ENCODE data around the gene SLC25A20. TPM values are rescaled to one million over a fixed set of nuclear protein-coding genes. Genes with fewer than 3 reads are reported as not detected.
A peak's percentile ranks its signal among the peaks of the same experiment; 100 is the strongest.

SLC25A20 gene
- polyA plus RNA-seq, 1 donor = 54.7 TPM

GRCh38 chr3:48820612-48821324 lies 77.9 kb downstream of the SLC25A20 start:
- no peaks in the 10 kb centered on the region for H3K9me3 ChIP-seq (ENCODE audit: control insufficient read depth, low read depth, low read length)
- H3K36me3 ChIP-seq (ENCODE audit: control insufficient read depth, insufficient read depth, low read length) = no peaks in the 10 kb centered on the region
- DNase-seq = peak in 1 of 2 donors; percentile 16
- H3K27ac ChIP-seq (ENCODE audit: low read length) = no peak overlapping the region
- H3K27me3 ChIP-seq (ENCODE audit: control insufficient read depth, insufficient read depth, low read length) = no peaks in the 10 kb centered on the region
- no CpG with 5 or more reads among the region's 2 CpGs for WGBS (ENCODE audit: insufficient coverage, low lambda C conversion rate)
- no peaks in the 10 kb centered on the region for H3K4me1 ChIP-seq (ENCODE audit: control insufficient read depth, insufficient read depth, low read length)
- H3K4me3 ChIP-seq (ENCODE audit: low read length) = no peak overlapping the region

GRCh38 chr3:48819234-48820221 lies 79.2 kb downstream of the SLC25A20 start:
- WGBS (ENCODE audit: insufficient coverage, low lambda C conversion rate) = 100% methylated on average over 2 of the region's 7 CpGs
- Histone ChIP-seq H3K27me3 (ENCODE audit: control insufficient read depth, insufficient read depth, low read length) (no peaks in the 10 kb centered on the region), H3K9me3 (ENCODE audit: control insufficient read depth, low read depth, low read length) (no peaks in the 10 kb centered on the region), H3K4me1 (ENCODE audit: control insufficient read depth, insufficient read depth, low read length) (no peaks in the 10 kb centered on the region), H3K27ac (ENCODE audit: low read length) (no peak overlapping the region), H3K36me3 (ENCODE audit: control insufficient read depth, insufficient read depth, low read length) (no peaks in the 10 kb centered on the region), H3K4me3 (ENCODE audit: low read length) (no peak overlapping the region)
- DNase-seq = no peak

DNA sequence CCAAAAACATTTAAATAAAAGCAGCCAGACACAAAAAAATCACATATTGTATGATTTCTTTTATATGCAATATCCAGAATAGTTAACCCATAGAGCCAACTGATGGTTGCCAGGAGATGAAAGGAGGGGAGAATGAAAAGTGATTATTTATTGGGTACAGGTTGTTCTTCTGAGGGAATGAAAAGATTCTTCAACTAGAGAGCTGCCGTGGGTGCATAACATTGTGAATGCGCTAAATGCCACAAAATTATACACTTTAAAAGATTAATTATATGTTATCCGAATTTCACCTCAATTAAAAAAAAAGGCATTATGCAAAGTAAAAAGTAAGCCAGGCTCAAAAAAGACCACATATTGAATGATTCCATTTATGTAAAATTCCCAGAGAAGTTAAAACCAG lies 87.2 kb downstream of the SLC25A20 start:
- no peaks in the 10 kb centered on the region for H3K4me1 ChIP-seq (ENCODE audit: control insufficient read depth, insufficient read depth, low read length)
- no peaks in the 10 kb centered on the region for H3K36me3 ChIP-seq (ENCODE audit: control insufficient read depth, insufficient read depth, low read length)
- H3K27ac ChIP-seq (ENCODE audit: low read length) = no peak overlapping the region
- no peak for DNase-seq
- 96% methylated on average over 3 of the region's 3 CpGs for WGBS (ENCODE audit: insufficient coverage, low lambda C conversion rate)
- H3K9me3 ChIP-seq (ENCODE audit: control insufficient read depth, low read depth, low read length) = no peaks in the 10 kb centered on the region
- no peak overlapping the region for H3K4me3 ChIP-seq (ENCODE audit: low read length)
- no peaks in the 10 kb centered on the region for H3K27me3 ChIP-seq (ENCODE audit: control insufficient read depth, insufficient read depth, low read length)

Other genes with a start within 250 kb of the SLC25A20 start
- 3.9 TPM for gene CELSR3, start 236.0 kb downstream of the SLC25A20 start, polyA plus RNA-seq
- gene NCKIPSD, start 213.0 kb downstream of the SLC25A20 start, polyA plus RNA-seq = 15.2 TPM
- gene IP6K2, start 181.7 kb downstream of the SLC25A20 start, polyA plus RNA-seq = 176 TPM
- 28.6 TPM for gene PRKAR2A, start 51.0 kb downstream of the SLC25A20 start, polyA plus RNA-seq
- gene ARIH2, start 20.0 kb upstream of the SLC25A20 start, polyA plus RNA-seq = 78.4 TPM
- gene P4HTM, start 91.4 kb upstream of the SLC25A20 start, polyA plus RNA-seq = 46.5 TPM
- gene WDR6, start 108.5 kb upstream of the SLC25A20 start, polyA plus RNA-seq = 187 TPM
- 28.5 TPM for gene DALRD3, start 119.7 kb upstream of the SLC25A20 start, polyA plus RNA-seq
- gene NDUFAF3, start 123.2 kb upstream of the SLC25A20 start, polyA plus RNA-seq = 61.9 TPM
- gene IMPDH2, start 130.5 kb upstream of the SLC25A20 start, polyA plus RNA-seq = 261 TPM
- gene QRICH1, start 195.2 kb upstream of the SLC25A20 start, polyA plus RNA-seq = 58.0 TPM
- gene QARS1, start 205.9 kb upstream of the SLC25A20 start, polyA plus RNA-seq = 291 TPM
- gene USP19, start 221.9 kb upstream of the SLC25A20 start, polyA plus RNA-seq = 40.4 TPM
- 209 TPM for gene LAMB2, start 234.2 kb upstream of the SLC25A20 start, polyA plus RNA-seq